RWPE1 (cell line): ENCODE data around the gene GRAMD2A.
A peak's percentile ranks its signal among the peaks of the same experiment; 100 is the strongest.

ENCODE experiments used
- CTCF ChIA-PET: fragments of 350-600 bp; sonication (Branson Sonifier 250); formaldehyde crosslinking; extraction: SDS; loops from one replicate; lab custom pipeline; 2021; lab: Yijun Ruan, JAX
- POLR2A ChIA-PET: fragments of 400-600 bp; formaldehyde crosslinking; extraction: SDS; loops from one replicate; lab custom pipeline; 2020; ENCODE audit warnings: antibody characterized with exemption; ENCODE audit not compliant: low non-redundant PET; lab: Yijun Ruan, JAX
- DNase-seq: peaks from one replicate; pipeline ENCODE4 v3.0.0; 2012; ENCODE audit warnings: low spot score
- H3K27ac ChIP-seq: fragments of 450-650 bp; 2 replicates; pipeline ENCODE4 v1.5.1; 2017
- CTCF ChIP-seq: fragments of 450-650 bp; conservative IDR thresholded peaks from 2 replicates; pipeline ENCODE4 v1.5.1; 2017; ENCODE audit warnings: low read depth, mild to moderate bottlenecking

GRAMD2A gene

GRCh38 chr15:72197460-72198355 is at the start of gene GRAMD2A:
Gene GRAMD2A (minus strand): TSS chr15:72197787.
- peak; percentile 96 for DNase-seq
- ChIA-PET CTCF (interaction anchor here (0.5 to 1.1 kb wide), 3 partner anchors 29 to 1171 kb away, joined by 3 read pairs; partner anchors contain the start of gene HCN4), POLR2A (interaction anchor here (1.3 kb wide), 1 partner anchor 34 kb away, joined by 6 read pairs; the partner anchor contains the start of gene PKM)
- no peak for TF ChIP-seq CTCF
- peak within 1 kb of the TSS; percentile 95 for H3K27ac ChIP-seq

- no peak for DNase-seq
- H3K27ac ChIP-seq: no peak overlapping the region
- no peak for TF ChIP-seq CTCF
- ChIA-PET CTCF (interaction anchor here (1.1 kb wide), 1 partner anchor 14 kb away, joined by 3 read pairs; no protein-coding TSS in a partner anchor), POLR2A (no interaction called here)
Observed at GRCh38 chr15:72242775-72243370, 45.3 kb upstream of the GRAMD2A start.

GRCh38 chr15:72239652-72240051 is 42.1 kb upstream of the GRAMD2A start:
- TF ChIP-seq CTCF: no peak
- ChIA-PET CTCF (interaction anchor here (1.0 kb wide), 1 partner anchor 33 kb away, joined by 4 read pairs; no protein-coding TSS in a partner anchor), POLR2A (interaction anchor here (1.1 kb wide), 1 partner anchor 122 kb away, joined by 3 read pairs; the partner anchor contains the start of genes MYO9A and SENP8)
- no peak overlapping the region for H3K27ac ChIP-seq
- DNase-seq: no peak

- ChIA-PET CTCF (interaction anchor here (0.7 kb wide), 1 partner anchor 55 kb away, joined by 4 read pairs; no protein-coding TSS in a partner anchor), POLR2A (interaction anchor here (0.9 kb wide), 1 partner anchor 9 kb away, joined by 8 read pairs; no protein-coding TSS in a partner anchor)
- H3K27ac ChIP-seq: no peak overlapping the region
- no peak for DNase-seq
- TF ChIP-seq CTCF: no peak
Observed at GRCh38 chr15:72238586-72238985, 41.0 kb upstream of the GRAMD2A start.

GRCh38 chr15:72237853-72238224 is 40.3 kb upstream of the GRAMD2A start:
- POLR2A ChIA-PET: interaction anchor here (0.5 to 0.9 kb wide), 2 partner anchors 8 to 37 kb away, joined by 3 to 8 read pairs; no protein-coding TSS in a partner anchor
- no peak for DNase-seq
- TF ChIP-seq CTCF: no peak
- CTCF ChIA-PET: interaction anchor here (0.6 to 0.7 kb wide), 2 partner anchors 23 to 484 kb away, joined by 3 to 8 read pairs; no protein-coding TSS in a partner anchor
- H3K27ac ChIP-seq: peak overlapping the region; percentile 92
